Activated CD4-positive, alpha-beta T cell treated with anti-CD3 and anti-CD28 coated beads for 24 hours (primary cell): Measurements from ENCODE around the gene RBM34.
A peak's percentile ranks its signal among the peaks of the same experiment; 100 is the strongest.

Experiments
- DNase-seq, 2 donors: peaks; one replicate each; pipeline ENCODE4 v3.0.0-alpha.2; 2020; ENCODE audit warnings: low read depth in 2 of 2

The RBM34 gene

GRCh38 chr1:235156265-235156664 lies 4.8 kb downstream of the RBM34 start:
- DNase-seq, result no peak

GRCh38 chr1:235152235-235152634 lies 8.8 kb downstream of the RBM34 start:
- DNase-seq, result no peak

- no peak for DNase-seq
These were observed 10.0 kb downstream of the RBM34 start for GRCh38 chr1:235151033-235151432.

GRCh38 chr1:235149824-235150223 lies 11.2 kb downstream of the RBM34 start:
- no peak for DNase-seq

- no peak for DNase-seq
These were observed 13.8 kb downstream of the RBM34 start for GRCh38 chr1:235147269-235147668.

DNA sequence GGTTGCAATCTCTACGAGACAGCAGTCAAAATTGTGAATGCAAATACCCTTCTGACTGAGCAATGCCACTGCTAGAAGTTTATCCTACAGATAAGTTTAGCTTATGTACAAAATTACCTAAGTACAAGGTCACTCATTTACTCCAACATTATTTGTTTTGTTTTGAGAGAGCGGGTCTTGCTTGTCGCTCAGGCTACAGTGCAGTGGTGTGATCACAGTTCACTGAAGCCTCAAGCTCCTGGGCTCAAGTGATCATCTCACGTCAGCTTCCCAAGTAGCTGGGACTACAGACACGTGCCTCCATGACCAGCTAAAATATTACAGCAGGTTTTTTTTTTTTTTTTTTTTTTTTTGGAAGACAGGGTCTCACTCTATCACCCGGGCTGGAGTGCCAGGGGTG lies 15.4 kb downstream of the RBM34 start:
- no peak for DNase-seq

GRCh38 chr1:235142991-235143390 lies 18.1 kb downstream of the RBM34 start:
- DNase-seq, result no peak

GRCh38 chr1:235139315-235139714 lies 21.7 kb downstream of the RBM34 start:
- no peak for DNase-seq

- no peak for DNase-seq
These were observed 22.2 kb downstream of the RBM34 start for GRCh38 chr1:235138821-235139220.

GRCh38 chr1:235136111-235136510 lies 24.9 kb downstream of the RBM34 start:
- no peak for DNase-seq

- DNase-seq, result no peak
These were observed 26.9 kb downstream of the RBM34 start for GRCh38 chr1:235134171-235134570.

GRCh38 chr1:235133086-235133485 lies 28.0 kb downstream of the RBM34 start:
- no peak for DNase-seq

GRCh38 chr1:235131961-235132360 lies 29.1 kb downstream of the RBM34 start:
- DNase-seq, result no peak

GRCh38 chr1:235130766-235131270 lies 30.2 kb downstream of the RBM34 start:
- no peak for DNase-seq

GRCh38 chr1:235129774-235130570 lies 31.1 kb downstream of the RBM34 start:
- no peak for DNase-seq

DNA sequence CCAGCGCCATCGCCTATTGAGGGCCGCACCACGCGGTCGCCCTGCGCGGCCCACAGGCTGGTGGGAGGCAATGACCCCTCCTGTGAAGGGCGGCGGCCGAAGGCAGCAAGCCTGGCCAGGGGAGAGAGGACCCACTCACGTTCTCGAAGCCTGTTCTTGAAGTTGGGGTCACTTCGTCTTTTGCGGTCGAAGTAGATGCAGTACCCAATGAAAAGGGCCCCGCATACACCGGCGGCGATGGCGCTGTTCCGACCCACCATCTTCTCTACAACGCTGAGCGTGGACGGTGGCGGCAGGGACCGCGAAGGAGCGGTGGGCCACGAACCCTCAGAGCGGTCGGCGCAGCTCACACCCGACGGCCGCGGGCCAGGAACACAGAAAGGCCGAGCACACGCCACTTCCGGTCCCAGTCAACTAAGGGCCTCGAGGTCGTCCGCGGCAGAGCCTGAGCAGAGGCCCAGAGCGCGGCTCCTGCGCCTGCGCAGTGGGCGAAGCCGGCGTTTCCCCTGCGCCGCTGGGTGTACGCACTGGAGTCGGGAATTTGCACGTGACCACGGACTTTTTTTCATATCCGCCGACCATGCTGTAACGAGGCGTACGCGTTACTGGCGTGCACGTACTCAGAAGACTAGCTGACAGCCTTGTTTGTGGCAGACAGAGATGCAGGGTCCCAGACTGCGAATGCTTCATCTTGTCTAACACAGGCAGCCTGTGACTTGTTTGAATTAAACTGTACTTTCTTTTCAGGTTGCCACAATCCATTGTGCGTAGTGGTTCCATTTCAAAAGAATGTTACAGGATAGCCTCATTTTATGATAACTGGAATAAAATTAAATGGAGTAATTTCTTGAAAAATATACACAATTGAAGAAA lies 32.4 kb downstream of the RBM34 start, which contains the start of gene TOMM20:
TSS of gene TOMM20 (minus strand) at position 382 of the 873 bp plus-strand sequence. CDS start at position 260, 122 bp downstream.
- peak; percentile 83 to 89 for DNase-seq

GRCh38 chr1:235127732-235128455 lies 33.2 kb downstream of the RBM34 start:
- DNase-seq, result no peak

GRCh38 chr1:235127203-235127602 lies 33.8 kb downstream of the RBM34 start:
- no peak for DNase-seq

DNA sequence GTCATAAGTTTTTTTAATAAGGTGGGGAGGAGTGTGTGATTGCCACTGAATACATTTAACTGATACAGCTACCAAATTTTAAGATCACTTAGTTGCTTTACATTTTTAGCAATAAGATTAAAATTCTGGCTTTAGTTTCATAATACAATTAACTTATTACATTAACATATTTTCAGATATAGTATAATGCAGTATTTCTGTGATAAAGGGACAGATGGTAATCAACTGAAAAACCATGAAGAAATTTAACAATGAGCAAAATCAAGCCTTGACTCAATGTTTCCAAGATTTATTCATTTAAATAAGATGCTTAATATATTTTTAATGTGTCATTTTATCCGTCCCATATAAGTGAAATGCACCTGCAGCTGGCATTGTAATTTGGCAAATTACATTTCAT lies 36.4 kb downstream of the RBM34 start:
- no peak for DNase-seq

DNA sequence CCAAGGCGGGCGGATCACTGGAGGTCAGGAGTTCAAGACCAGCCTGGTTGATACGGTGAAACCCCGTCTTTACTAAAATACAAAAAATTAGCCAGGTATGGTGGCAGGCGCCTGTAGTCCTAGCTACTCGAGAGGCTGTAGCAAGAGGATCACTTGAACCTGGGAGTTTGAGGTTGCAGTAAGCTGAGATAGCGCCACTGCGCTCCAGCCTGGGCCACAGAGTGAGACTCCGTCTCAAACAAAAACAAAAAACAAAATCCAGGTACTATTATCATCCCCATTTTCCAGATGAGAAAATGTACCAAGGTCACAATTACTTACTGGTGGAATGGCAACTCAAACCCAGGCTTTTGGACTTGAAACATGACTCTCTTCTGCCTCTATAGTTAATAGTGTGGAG lies 36.9 kb downstream of the RBM34 start:
- no peak for DNase-seq

DNA sequence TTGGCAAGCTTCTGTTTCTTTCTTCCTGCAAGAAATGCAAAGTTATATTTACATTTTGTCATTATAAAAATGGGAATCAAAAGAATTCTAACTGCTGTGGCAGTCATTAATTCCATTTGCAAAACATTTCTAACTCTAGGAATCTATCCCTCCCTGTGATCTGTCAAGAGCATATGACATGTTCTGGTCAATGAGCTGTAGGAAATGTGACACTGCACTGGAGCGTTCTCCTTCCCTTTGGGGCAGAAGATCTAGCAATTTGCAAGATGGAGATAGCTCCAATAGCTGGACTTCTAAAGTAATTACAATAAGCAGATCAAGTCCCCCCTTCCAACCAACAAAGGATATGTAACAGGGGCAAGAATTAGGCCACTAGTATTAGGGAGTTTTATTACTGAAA lies 38.7 kb downstream of the RBM34 start:
- DNase-seq, result no peak
